Measurements from ENCODE around the gene RHCG.

RHCG gene

GRCh38 chr15:89526601-89527441, 30.4 kb upstream of the RHCG start:
- Histone ChIP-seq H3K79me1 (replicated peaks; ENCODE audit: low read length, poor library complexity, severe bottlenecking) (no peaks in the 10 kb centered on the region), H4K91ac (ENCODE audit: low read length) (no peak overlapping the region), H3K23ac (ENCODE audit: low read length in 2 of 2) (no peak overlapping the region), H3K36me3 (ENCODE audit: control insufficient read depth in 1 of 2, insufficient read depth in 2 of 2, low read depth in 1 of 2, low read length in 2 of 2) (no peaks in the 10 kb centered on the region), H4K8ac (ENCODE audit: low read length) (no peak overlapping the region), H2BK5ac (ENCODE audit: low read depth, low read length, poor library complexity, severe bottlenecking) (no peak overlapping the region), H3K4ac (ENCODE audit: low read depth in 1 of 2, low read length in 2 of 2) (no peak overlapping the region), H3K27ac (ENCODE audit: low read length, poor library complexity, severe bottlenecking) (no peak overlapping the region), H2AK5ac (ENCODE audit: low read length, severe bottlenecking) (no peak overlapping the region), H2BK12ac (ENCODE audit: low read length in 2 of 2) (no peak overlapping the region), H3K9ac (ENCODE audit: low read length) (no peak overlapping the region), H3K18ac (ENCODE audit: low read depth in 1 of 2, low read length in 2 of 2) (no peak overlapping the region), H3K27me3 (ENCODE audit: control insufficient read depth in 1 of 2, insufficient read depth in 1 of 2, low read length in 2 of 2) (peaks cover 29 to 61% of the 10 kb centered on the region in 2 experiments), H3K9me3 (ENCODE audit: control insufficient read depth, low read length) (no peaks in the 10 kb centered on the region), H3K4me1 (ENCODE audit: control insufficient read depth, insufficient read depth, low read depth, low read length) (no peaks in the 10 kb centered on the region), H3K4me3 (ENCODE audit: insufficient read depth in 1 of 2, low read depth in 1 of 2, low read length in 2 of 2) (no peak overlapping the region), H3K14ac (ENCODE audit: low read length in 2 of 2) (peak overlapping the region in 1 of 2 experiments; percentile 1), H2BK15ac (ENCODE audit: low read depth, poor library complexity, severe bottlenecking) (no peak overlapping the region), H3K4me2 (ENCODE audit: low read length, poor library complexity, severe bottlenecking) (no peak overlapping the region), H2AFZ (ENCODE audit: low read depth, low read length) (no peak overlapping the region), H2BK120ac (ENCODE audit: low read depth, low read length) (no peak overlapping the region)
- 76% methylated on average over 10 of the region's 10 CpGs for WGBS
- no peak for DNase-seq

GRCh38 chr15:89526181-89526580, 29.8 kb upstream of the RHCG start:
- no peak overlapping the region for H3K14ac ChIP-seq (ENCODE audit: low read length in 2 of 2)
- H2BK5ac ChIP-seq (ENCODE audit: low read depth, low read length, poor library complexity, severe bottlenecking) = no peak overlapping the region
- no peak overlapping the region for H2BK12ac ChIP-seq (ENCODE audit: low read length in 2 of 2)
- no peak overlapping the region for H3K27ac ChIP-seq (ENCODE audit: low read length, poor library complexity, severe bottlenecking)
- no peak overlapping the region for H4K8ac ChIP-seq (ENCODE audit: low read length)
- H3K9me3 ChIP-seq (ENCODE audit: control insufficient read depth, low read length) = peaks cover 4% of the 10 kb centered on the region
- no peak for DNase-seq
- no peak overlapping the region for H3K4me2 ChIP-seq (ENCODE audit: low read length, poor library complexity, severe bottlenecking)
- no peaks in the 10 kb centered on the region for H3K4me1 ChIP-seq (ENCODE audit: control insufficient read depth, insufficient read depth, low read depth, low read length)
- 87% methylated on average over 6 of the region's 7 CpGs for WGBS
- H3K9ac ChIP-seq (ENCODE audit: low read length) = no peak overlapping the region
- no peak overlapping the region for H2AK5ac ChIP-seq (ENCODE audit: low read length, severe bottlenecking)
- no peak overlapping the region for H3K4ac ChIP-seq (ENCODE audit: low read depth in 1 of 2, low read length in 2 of 2)
- H3K4me3 ChIP-seq (ENCODE audit: insufficient read depth in 1 of 2, low read depth in 1 of 2, low read length in 2 of 2) = no peak overlapping the region
- no peak overlapping the region for H2BK120ac ChIP-seq (ENCODE audit: low read depth, low read length)
- no peaks in the 10 kb centered on the region for H3K79me1 ChIP-seq (replicated peaks; ENCODE audit: low read length, poor library complexity, severe bottlenecking)
- H2AFZ ChIP-seq (ENCODE audit: low read depth, low read length) = no peak overlapping the region
- H2BK15ac ChIP-seq (ENCODE audit: low read depth, poor library complexity, severe bottlenecking) = no peak overlapping the region
- no peaks in the 10 kb centered on the region for H3K36me3 ChIP-seq (ENCODE audit: control insufficient read depth in 1 of 2, insufficient read depth in 2 of 2, low read depth in 1 of 2, low read length in 2 of 2)
- no peak overlapping the region for H4K91ac ChIP-seq (ENCODE audit: low read length)
- H3K23ac ChIP-seq (ENCODE audit: low read length in 2 of 2) = no peak overlapping the region
- peaks cover 29 to 61% of the 10 kb centered on the region in 2 experiments for H3K27me3 ChIP-seq (ENCODE audit: control insufficient read depth in 1 of 2, insufficient read depth in 1 of 2, low read length in 2 of 2)
- no peak overlapping the region for H3K18ac ChIP-seq (ENCODE audit: low read depth in 1 of 2, low read length in 2 of 2)

- no peak overlapping the region for H2AK5ac ChIP-seq (ENCODE audit: low read length, severe bottlenecking)
- H3K18ac ChIP-seq (ENCODE audit: low read depth in 1 of 2, low read length in 2 of 2) = no peak overlapping the region
- no peak overlapping the region for H4K91ac ChIP-seq (ENCODE audit: low read length)
- H3K36me3 ChIP-seq (ENCODE audit: control insufficient read depth in 1 of 2, insufficient read depth in 2 of 2, low read depth in 1 of 2, low read length in 2 of 2) = no peaks in the 10 kb centered on the region
- H2AFZ ChIP-seq (ENCODE audit: low read depth, low read length) = no peak overlapping the region
- no peak overlapping the region for H2BK5ac ChIP-seq (ENCODE audit: low read depth, low read length, poor library complexity, severe bottlenecking)
- H2BK12ac ChIP-seq (ENCODE audit: low read length in 2 of 2) = no peak overlapping the region
- H3K4me3 ChIP-seq (ENCODE audit: insufficient read depth in 1 of 2, low read depth in 1 of 2, low read length in 2 of 2) = no peak overlapping the region
- H3K79me1 ChIP-seq (replicated peaks; ENCODE audit: low read length, poor library complexity, severe bottlenecking) = no peaks in the 10 kb centered on the region
- H3K4ac ChIP-seq (ENCODE audit: low read depth in 1 of 2, low read length in 2 of 2) = no peak overlapping the region
- no peak overlapping the region for H2BK120ac ChIP-seq (ENCODE audit: low read depth, low read length)
- no peak overlapping the region for H3K23ac ChIP-seq (ENCODE audit: low read length in 2 of 2)
- H3K4me1 ChIP-seq (ENCODE audit: control insufficient read depth, insufficient read depth, low read depth, low read length) = no peaks in the 10 kb centered on the region
- H3K27me3 ChIP-seq (ENCODE audit: control insufficient read depth in 1 of 2, insufficient read depth in 1 of 2, low read length in 2 of 2) = peaks cover 29 to 52% of the 10 kb centered on the region in 2 experiments
- H2BK15ac ChIP-seq (ENCODE audit: low read depth, poor library complexity, severe bottlenecking) = no peak overlapping the region
- WGBS = no CpG with 5 or more reads among the region's 1 CpG
- H3K9me3 ChIP-seq (ENCODE audit: control insufficient read depth, low read length) = peaks cover 10% of the 10 kb centered on the region
- H3K4me2 ChIP-seq (ENCODE audit: low read length, poor library complexity, severe bottlenecking) = no peak overlapping the region
- no peak overlapping the region for H4K8ac ChIP-seq (ENCODE audit: low read length)
- no peak for DNase-seq
- H3K9ac ChIP-seq (ENCODE audit: low read length) = no peak overlapping the region
- H3K14ac ChIP-seq (ENCODE audit: low read length in 2 of 2) = no peak overlapping the region
- no peak overlapping the region for H3K27ac ChIP-seq (ENCODE audit: low read length, poor library complexity, severe bottlenecking)
Measured at GRCh38 chr15:89524184-89524583, 27.8 kb upstream of the RHCG start.

- no peak overlapping the region for H2AK5ac ChIP-seq (ENCODE audit: low read length, severe bottlenecking)
- peaks cover 29 to 48% of the 10 kb centered on the region in 2 experiments for H3K27me3 ChIP-seq (ENCODE audit: control insufficient read depth in 1 of 2, insufficient read depth in 1 of 2, low read length in 2 of 2)
- no peaks in the 10 kb centered on the region for H3K79me1 ChIP-seq (replicated peaks; ENCODE audit: low read length, poor library complexity, severe bottlenecking)
- H3K4me1 ChIP-seq (ENCODE audit: control insufficient read depth, insufficient read depth, low read depth, low read length) = no peaks in the 10 kb centered on the region
- H4K91ac ChIP-seq (ENCODE audit: low read length) = no peak overlapping the region
- no peak overlapping the region for H2BK15ac ChIP-seq (ENCODE audit: low read depth, poor library complexity, severe bottlenecking)
- H2BK5ac ChIP-seq (ENCODE audit: low read depth, low read length, poor library complexity, severe bottlenecking) = no peak overlapping the region
- no peak overlapping the region for H2BK12ac ChIP-seq (ENCODE audit: low read length in 2 of 2)
- H3K14ac ChIP-seq (ENCODE audit: low read length in 2 of 2) = no peak overlapping the region
- no peak overlapping the region for H3K4me2 ChIP-seq (ENCODE audit: low read length, poor library complexity, severe bottlenecking)
- H3K23ac ChIP-seq (ENCODE audit: low read length in 2 of 2) = no peak overlapping the region
- 66% methylated on average over 2 of the region's 2 CpGs for WGBS
- peaks cover 10% of the 10 kb centered on the region for H3K9me3 ChIP-seq (ENCODE audit: control insufficient read depth, low read length)
- no peak overlapping the region for H4K8ac ChIP-seq (ENCODE audit: low read length)
- no peak overlapping the region for H2BK120ac ChIP-seq (ENCODE audit: low read depth, low read length)
- no peak overlapping the region for H3K27ac ChIP-seq (ENCODE audit: low read length, poor library complexity, severe bottlenecking)
- no peak for DNase-seq
- no peak overlapping the region for H3K4ac ChIP-seq (ENCODE audit: low read depth in 1 of 2, low read length in 2 of 2)
- no peak overlapping the region for H3K18ac ChIP-seq (ENCODE audit: low read depth in 1 of 2, low read length in 2 of 2)
- H3K36me3 ChIP-seq (ENCODE audit: control insufficient read depth in 1 of 2, insufficient read depth in 2 of 2, low read depth in 1 of 2, low read length in 2 of 2) = no peaks in the 10 kb centered on the region
- H3K4me3 ChIP-seq (ENCODE audit: insufficient read depth in 1 of 2, low read depth in 1 of 2, low read length in 2 of 2) = no peak overlapping the region
- no peak overlapping the region for H2AFZ ChIP-seq (ENCODE audit: low read depth, low read length)
- no peak overlapping the region for H3K9ac ChIP-seq (ENCODE audit: low read length)
Measured at GRCh38 chr15:89523101-89523500, 26.7 kb upstream of the RHCG start.
